Measurements from ENCODE around the gene KCNIP4. TPM values are rescaled to one million over a fixed set of nuclear protein-coding genes. Genes with fewer than 3 reads are reported as not detected.

Gene KCNIP4
- polyA plus RNA-seq, 3 donors = 0.09 to 0.25 TPM; not detected in 1

DNA sequence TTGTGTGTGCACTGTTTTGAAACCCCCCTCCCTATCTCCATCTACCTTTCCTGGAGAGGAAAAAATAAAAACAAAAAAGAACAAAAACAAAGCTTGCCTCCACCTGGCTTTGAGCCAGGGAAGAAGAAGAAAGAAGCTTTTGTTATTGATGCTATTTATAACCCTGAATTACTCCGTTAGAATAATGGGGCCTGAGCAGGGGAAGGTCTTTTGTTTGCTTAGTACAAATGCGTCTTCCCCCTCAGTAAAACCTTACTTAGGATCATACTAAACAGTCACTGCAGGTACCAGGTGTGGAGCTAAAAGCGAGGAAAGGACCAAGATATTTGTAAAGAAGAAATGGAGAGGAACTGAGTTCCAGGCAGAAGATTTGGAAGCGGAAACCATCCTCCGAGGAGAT is 352.1 kb downstream of the KCNIP4 start:
- Mint-ChIP-seq H3K36me3 (no peaks in the 10 kb centered on the region), H3K27me3 (ENCODE audit: low read depth in 3 of 3) (peaks cover 1 to 3% (median 1%) of the 10 kb centered on the region in 3 donors), H3K9me3 (peaks cover 0 to 13% (median 2%) of the 10 kb centered on the region in 7 donors), H3K27ac (no peak overlapping the region), H3K4me3 (no peak overlapping the region), H3K4me1 (no peaks in the 10 kb centered on the region)
- 83% methylated on average over 1 of the region's 5 CpGs for WGBS (ENCODE audit: insufficient coverage)
- TF ChIP-seq, protein P1, sequence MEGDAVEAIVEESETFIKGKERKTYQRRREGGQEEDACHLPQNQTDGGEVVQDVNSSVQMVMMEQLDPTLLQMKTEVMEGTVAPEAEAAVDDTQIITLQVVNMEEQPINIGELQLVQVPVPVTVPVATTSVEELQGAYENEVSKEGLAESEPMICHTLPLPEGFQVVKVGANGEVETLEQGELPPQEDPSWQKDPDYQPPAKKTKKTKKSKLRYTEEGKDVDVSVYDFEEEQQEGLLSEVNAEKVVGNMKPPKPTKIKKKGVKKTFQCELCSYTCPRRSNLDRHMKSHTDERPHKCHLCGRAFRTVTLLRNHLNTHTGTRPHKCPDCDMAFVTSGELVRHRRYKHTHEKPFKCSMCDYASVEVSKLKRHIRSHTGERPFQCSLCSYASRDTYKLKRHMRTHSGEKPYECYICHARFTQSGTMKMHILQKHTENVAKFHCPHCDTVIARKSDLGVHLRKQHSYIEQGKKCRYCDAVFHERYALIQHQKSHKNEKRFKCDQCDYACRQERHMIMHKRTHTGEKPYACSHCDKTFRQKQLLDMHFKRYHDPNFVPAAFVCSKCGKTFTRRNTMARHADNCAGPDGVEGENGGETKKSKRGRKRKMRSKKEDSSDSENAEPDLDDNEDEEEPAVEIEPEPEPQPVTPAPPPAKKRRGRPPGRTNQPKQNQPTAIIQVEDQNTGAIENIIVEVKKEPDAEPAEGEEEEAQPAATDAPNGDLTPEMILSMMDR (IDR thresholded peaks at IDR 0.05) = no peak
- intact Hi-C loops (cut with micrococcal nuclease) = no loop called here
- H3K27ac ChIP-seq (ENCODE audit: low read depth in 1 of 2, low read length in 2 of 2) = no peak overlapping the region
- no peaks in the 10 kb centered on the region for H3K36me3 ChIP-seq (replicated peaks in 1 of 2; ENCODE audit: control insufficient read depth in 1 of 2, insufficient read depth in 2 of 2, low read length in 2 of 2)
- H3K27me3 ChIP-seq (ENCODE audit: control insufficient read depth in 2 of 2, insufficient read depth in 2 of 2, low read length in 2 of 2) = no peaks in the 10 kb centered on the region
- no peaks in the 10 kb centered on the region for H3K79me2 ChIP-seq (ENCODE audit: insufficient read depth, low read length)
- no peak overlapping the region for H3K4me2 ChIP-seq (replicated peaks; ENCODE audit: extremely low read depth, low read length, poor library complexity, severe bottlenecking)
- DNase-seq = no peak
- H3K9me3 ChIP-seq (replicated peaks in 1 of 2; ENCODE audit: control insufficient read depth in 1 of 2, insufficient read depth in 1 of 2, low read length in 2 of 2) = no peaks in the 10 kb centered on the region
- H3K9ac ChIP-seq (ENCODE audit: insufficient read depth, low read length, poor library complexity, severe bottlenecking) = no peak overlapping the region
- no peak overlapping the region for H2AFZ ChIP-seq (ENCODE audit: insufficient read depth, low read depth, low read length, poor library complexity, severe bottlenecking)
- no peak overlapping the region for H3K4me3 ChIP-seq (replicated peaks in 1 of 3; ENCODE audit: low read depth in 2 of 3, low read length in 3 of 3)
- no peaks in the 10 kb centered on the region for H4K20me1 ChIP-seq (ENCODE audit: insufficient read depth, low read length)
- no peaks in the 10 kb centered on the region for H3K4me1 ChIP-seq (ENCODE audit: control insufficient read depth in 1 of 2, insufficient read depth in 2 of 2, low read length in 2 of 2)

DNA sequence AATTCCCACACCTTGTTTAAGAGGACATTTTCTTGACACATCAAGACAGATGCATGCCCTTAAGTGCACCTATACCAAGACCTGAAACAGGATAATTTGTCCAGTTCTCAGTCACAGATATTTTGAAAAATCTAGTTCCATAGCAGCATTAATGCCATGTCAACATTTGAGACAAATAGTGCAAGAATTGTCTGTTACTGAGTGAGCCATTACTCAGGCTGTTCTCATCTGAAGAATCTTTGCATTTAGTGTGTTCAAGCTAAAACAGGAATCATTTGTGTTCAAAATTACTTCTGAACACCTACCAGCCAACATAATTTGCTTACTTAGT is 354.9 kb downstream of the KCNIP4 start:
- Histone ChIP-seq H3K9ac (ENCODE audit: insufficient read depth, low read length, poor library complexity, severe bottlenecking) (no peak overlapping the region), H3K27me3 (ENCODE audit: control insufficient read depth in 2 of 2, insufficient read depth in 2 of 2, low read length in 2 of 2) (no peaks in the 10 kb centered on the region), H3K4me3 (replicated peaks in 1 of 3; ENCODE audit: low read depth in 2 of 3, low read length in 3 of 3) (no peak overlapping the region), H4K20me1 (ENCODE audit: insufficient read depth, low read length) (no peaks in the 10 kb centered on the region), H3K4me2 (replicated peaks; ENCODE audit: extremely low read depth, low read length, poor library complexity, severe bottlenecking) (no peak overlapping the region), H3K4me1 (ENCODE audit: control insufficient read depth in 1 of 2, insufficient read depth in 2 of 2, low read length in 2 of 2) (no peaks in the 10 kb centered on the region), H2AFZ (ENCODE audit: insufficient read depth, low read depth, low read length, poor library complexity, severe bottlenecking) (no peak overlapping the region), H3K27ac (ENCODE audit: low read depth in 1 of 2, low read length in 2 of 2) (no peak overlapping the region), H3K79me2 (ENCODE audit: insufficient read depth, low read length) (no peaks in the 10 kb centered on the region), H3K9me3 (replicated peaks in 1 of 2; ENCODE audit: control insufficient read depth in 1 of 2, insufficient read depth in 1 of 2, low read length in 2 of 2) (no peaks in the 10 kb centered on the region), H3K36me3 (replicated peaks in 1 of 2; ENCODE audit: control insufficient read depth in 1 of 2, insufficient read depth in 2 of 2, low read length in 2 of 2) (no peaks in the 10 kb centered on the region)
- DNase-seq = no peak
- TF ChIP-seq, protein P1 (IDR thresholded peaks at IDR 0.05) = no peak
- intact Hi-C loops (cut with micrococcal nuclease) = no loop called here
- no peaks in the 10 kb centered on the region for H3K4me1 Mint-ChIP-seq
- no peaks in the 10 kb centered on the region for H3K36me3 Mint-ChIP-seq
- H3K4me3 Mint-ChIP-seq = no peak overlapping the region
- no peak overlapping the region for H3K27ac Mint-ChIP-seq
- peaks cover 0 to 10% (median 2%) of the 10 kb centered on the region in 7 donors for H3K9me3 Mint-ChIP-seq
- H3K27me3 Mint-ChIP-seq (ENCODE audit: low read depth in 3 of 3) = peaks cover 0 to 3% (median 1%) of the 10 kb centered on the region in 3 donors

Data from CD14-positive monocyte (primary cell).